ENCODE results near the gene ZNF324. TPM values are rescaled to one million over a fixed set of nuclear protein-coding genes. Genes with fewer than 3 reads are reported as not detected.
"Not testable (repeated sequence)": the region's sequence is repeated elsewhere in the genome, so short reads cannot be mapped to it uniquely, and the experiment has no call there.

ZNF324 gene
- 11.6 and 16.7 TPM in 2 replicates for total RNA-seq

- peak; percentile 88 for DNase-seq (ENCODE audit: low read depth)
Measured at GRCh38 chr19:58466760-58467589, at the start of gene ZNF324. TSS of gene ZNF324 (plus strand) at chr19:58467080. CDS start at chr19:58469186, 2,106 bp downstream.

GRCh38 chr19:58428617-58429016 is 38.3 kb upstream of the ZNF324 start:
- DNase-seq (ENCODE audit: low read depth) = no peak

GRCh38 chr19:58429745-58430144 is 37.1 kb upstream of the ZNF324 start:
- DNase-seq (ENCODE audit: low read depth) = no peak

- peak; percentile 27 for DNase-seq (ENCODE audit: low read depth)
Measured at GRCh38 chr19:58434217-58434616, 32.7 kb upstream of the ZNF324 start.

- DNase-seq (ENCODE audit: low read depth) = peak; percentile 100
Measured at GRCh38 chr19:58439576-58440554, 27.0 kb upstream of the ZNF324 start, which contains the start of gene ZNF132. TSS of gene ZNF132 (minus strand) at chr19:58440153. CDS start at chr19:58439821, 332 bp downstream.

- no peak for DNase-seq (ENCODE audit: low read depth)
Measured at GRCh38 chr19:58440556-58440955, 26.3 kb upstream of the ZNF324 start.

GRCh38 chr19:58442986-58443385 is 23.9 kb upstream of the ZNF324 start:
- DNase-seq (ENCODE audit: low read depth) = not testable (repeated sequence)

- not testable (repeated sequence) for DNase-seq (ENCODE audit: low read depth)
Measured at GRCh38 chr19:58448860-58449259, 18.0 kb upstream of the ZNF324 start.

- DNase-seq (ENCODE audit: low read depth) = not testable (repeated sequence)
Measured at GRCh38 chr19:58449980-58450379, 16.9 kb upstream of the ZNF324 start.

- peak; percentile 38 for DNase-seq (ENCODE audit: low read depth)
Measured at GRCh38 chr19:58450856-58451357, 16.0 kb upstream of the ZNF324 start.

- DNase-seq (ENCODE audit: low read depth) = peak; percentile 88
Measured at GRCh38 chr19:58451358-58452101, 15.3 kb upstream of the ZNF324 start, which contains the start of gene ZNF324B. TSS of gene ZNF324B (plus strand) at chr19:58451622. CDS start at chr19:58453702, 2,080 bp downstream.

- DNase-seq (ENCODE audit: low read depth) = no peak
Measured at GRCh38 chr19:58453743-58454142, 13.1 kb upstream of the ZNF324 start.

GRCh38 chr19:58455306-58455705 is 11.6 kb upstream of the ZNF324 start:
- no peak for DNase-seq (ENCODE audit: low read depth)

GRCh38 chr19:58456111-58456510 is 10.8 kb upstream of the ZNF324 start:
- DNase-seq (ENCODE audit: low read depth) = no peak

- DNase-seq (ENCODE audit: low read depth) = peak; percentile 32
Measured at GRCh38 chr19:58460039-58460438, 6.8 kb upstream of the ZNF324 start.

- DNase-seq (ENCODE audit: low read depth) = no peak
Measured at GRCh38 chr19:58466089-58466759, 656 bp upstream of the ZNF324 start.

GRCh38 chr19:58468216-58468839 is 1.4 kb downstream of the ZNF324 start:
- DNase-seq (ENCODE audit: low read depth) = no peak

- DNase-seq (ENCODE audit: low read depth) = no peak
Measured at GRCh38 chr19:58469241-58470013, 2.5 kb downstream of the ZNF324 start.

- not testable (repeated sequence) for DNase-seq (ENCODE audit: low read depth)
Measured at GRCh38 chr19:58470837-58471543, 4.1 kb downstream of the ZNF324 start.

Data from renal cortical epithelial cell (primary cell).